Measurements from ENCODE around the gene MEFV. TPM values are rescaled to one million over a fixed set of nuclear protein-coding genes. Genes with fewer than 3 reads are reported as not detected.
A peak's percentile ranks its signal among the peaks of the same experiment; 100 is the strongest.

Gene MEFV, protein sequence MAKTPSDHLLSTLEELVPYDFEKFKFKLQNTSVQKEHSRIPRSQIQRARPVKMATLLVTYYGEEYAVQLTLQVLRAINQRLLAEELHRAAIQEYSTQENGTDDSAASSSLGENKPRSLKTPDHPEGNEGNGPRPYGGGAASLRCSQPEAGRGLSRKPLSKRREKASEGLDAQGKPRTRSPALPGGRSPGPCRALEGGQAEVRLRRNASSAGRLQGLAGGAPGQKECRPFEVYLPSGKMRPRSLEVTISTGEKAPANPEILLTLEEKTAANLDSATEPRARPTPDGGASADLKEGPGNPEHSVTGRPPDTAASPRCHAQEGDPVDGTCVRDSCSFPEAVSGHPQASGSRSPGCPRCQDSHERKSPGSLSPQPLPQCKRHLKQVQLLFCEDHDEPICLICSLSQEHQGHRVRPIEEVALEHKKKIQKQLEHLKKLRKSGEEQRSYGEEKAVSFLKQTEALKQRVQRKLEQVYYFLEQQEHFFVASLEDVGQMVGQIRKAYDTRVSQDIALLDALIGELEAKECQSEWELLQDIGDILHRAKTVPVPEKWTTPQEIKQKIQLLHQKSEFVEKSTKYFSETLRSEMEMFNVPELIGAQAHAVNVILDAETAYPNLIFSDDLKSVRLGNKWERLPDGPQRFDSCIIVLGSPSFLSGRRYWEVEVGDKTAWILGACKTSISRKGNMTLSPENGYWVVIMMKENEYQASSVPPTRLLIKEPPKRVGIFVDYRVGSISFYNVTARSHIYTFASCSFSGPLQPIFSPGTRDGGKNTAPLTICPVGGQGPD
- total RNA-seq: 1.1 TPM
- long read RNA-seq: 0 reads

DNA sequence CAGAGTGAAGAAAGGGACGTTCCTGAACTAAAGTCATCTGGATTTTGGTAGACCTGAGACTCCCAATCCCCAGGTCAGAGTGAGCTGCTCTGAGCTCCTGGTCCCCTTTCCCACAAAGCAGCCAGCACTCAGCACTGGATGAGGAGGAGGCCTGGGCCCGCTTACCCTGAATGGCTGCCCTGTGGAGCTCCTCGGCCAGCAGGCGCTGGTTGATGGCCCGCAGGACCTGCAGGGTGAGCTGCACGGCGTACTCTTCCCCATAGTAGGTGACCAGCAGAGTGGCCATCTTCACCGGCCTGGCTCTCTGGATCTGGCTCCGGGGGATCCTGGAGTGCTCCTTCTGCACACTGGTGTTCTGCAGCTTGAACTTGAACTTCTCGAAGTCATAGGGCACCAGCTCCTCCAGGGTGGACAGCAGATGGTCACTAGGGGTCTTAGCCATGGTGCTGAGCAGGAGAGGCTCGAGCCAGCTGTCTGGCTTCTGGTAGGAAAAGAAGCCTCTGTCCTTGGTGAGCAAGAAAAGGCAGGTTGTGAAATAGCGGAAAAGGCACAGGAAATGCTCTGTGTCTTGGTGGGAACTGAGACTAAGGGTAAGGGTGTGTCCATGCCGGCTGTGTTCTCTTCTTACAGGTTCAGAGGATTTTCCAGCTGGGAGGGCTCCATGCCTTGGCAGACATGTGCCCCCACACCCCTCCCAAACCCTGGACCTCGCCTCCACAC lies at the start of gene MEFV:
Gene MEFV, minus strand, starts transcription at position 488 of the 720 bp plus-strand sequence. Its CDS starts 46 bp downstream, at position 442.
- intact Hi-C loops (cut with DNase I): no loop called here
- DNase-seq (ENCODE audit: missing footprints): no peak
- peak; percentile 63 for ATAC-seq

DNA sequence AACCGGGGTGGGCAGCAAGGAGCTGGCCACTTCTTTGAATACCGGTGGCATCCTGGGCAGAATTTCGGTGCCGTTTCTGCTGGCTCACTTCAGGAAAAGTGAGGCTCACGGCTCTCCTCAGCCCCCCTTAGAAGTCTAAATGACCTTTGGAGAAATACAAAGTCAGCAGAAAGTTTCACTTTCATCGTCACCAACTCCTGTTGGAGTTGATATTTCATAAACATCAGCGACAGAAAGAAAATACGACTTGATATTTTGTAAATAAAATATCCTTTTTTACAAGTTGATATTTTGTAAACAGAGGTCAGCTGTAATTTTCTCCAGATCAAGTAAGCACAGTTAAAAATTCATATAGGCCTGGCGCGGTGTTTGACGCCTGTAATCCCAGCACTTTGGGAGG lies 49.6 kb upstream of the MEFV start:
- DNase-seq (ENCODE audit: missing footprints): no peak
- intact Hi-C loops (cut with DNase I): loop anchor here (5.0 kb wide), 1 partner anchor 151 kb away; no protein-coding TSS in a partner anchor
- no peak for ATAC-seq

DNA sequence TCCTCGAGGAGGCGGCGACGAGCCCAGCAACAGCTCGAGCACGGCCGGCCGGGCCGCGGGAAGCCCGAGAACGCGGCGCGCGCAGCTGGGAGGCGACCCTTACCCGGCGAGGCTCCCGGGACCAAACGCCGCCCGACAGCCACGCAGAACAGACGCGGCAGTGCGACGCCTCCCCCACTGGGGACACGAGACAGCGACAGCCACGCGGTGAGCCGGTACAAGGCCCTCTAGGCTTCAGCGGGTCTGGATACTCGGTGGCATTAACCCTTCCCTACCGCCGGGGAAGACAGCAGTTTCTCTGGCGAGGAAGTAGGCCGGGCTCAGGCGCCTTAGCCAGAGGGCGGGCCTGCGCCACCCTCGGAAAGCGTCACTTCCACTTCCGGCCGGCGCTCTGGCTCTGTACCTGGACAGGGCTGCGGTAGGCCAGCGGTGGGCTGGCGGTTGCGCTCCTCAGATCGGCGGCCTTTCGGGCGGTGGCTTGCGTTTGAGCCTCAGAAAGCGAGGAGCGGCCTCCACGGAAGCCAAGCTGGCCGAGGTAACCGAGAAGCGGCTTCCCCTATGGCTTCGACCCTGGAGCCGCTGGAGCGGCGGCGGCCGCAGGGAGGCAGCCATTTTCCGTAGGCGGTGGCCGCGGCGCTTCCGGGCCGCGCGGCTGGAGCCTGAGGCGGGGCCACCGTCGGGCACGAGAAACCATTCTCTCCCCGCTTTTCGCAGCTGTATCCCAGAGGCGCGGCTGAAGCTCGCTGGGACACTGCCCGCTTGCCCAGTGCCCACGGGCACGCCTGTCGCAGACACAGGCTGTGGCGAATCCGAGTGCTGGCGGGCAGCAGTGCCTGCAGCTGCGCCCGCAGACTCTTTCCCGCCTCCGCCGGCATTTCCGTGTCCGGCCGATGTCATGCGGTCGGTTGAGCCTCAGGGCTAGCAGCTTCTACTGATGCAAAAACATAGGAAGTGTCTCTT lies 49.0 kb upstream of the MEFV start, which contains the start of the genes TIGD7 and ZNF75A:
Gene TIGD7, minus strand, starts transcription at position 322 of the 960 bp plus-strand sequence. CDS start 4,816 bp downstream, outside the sequence.
Gene ZNF75A, plus strand, starts transcription at position 389 of the 960 bp plus-strand sequence. CDS start 2,932 bp downstream, outside the sequence.
- DNase-seq (ENCODE audit: missing footprints) (peak; percentile 96), ATAC-seq (peak; percentile 99)
- intact Hi-C loops (cut with DNase I): loop anchor here (1.0 to 5.0 kb wide), 3 partner anchors 22 to 152 kb away; partner anchors contain the start of genes ZNF174, ZNF263 and ZSCAN32

DNA sequence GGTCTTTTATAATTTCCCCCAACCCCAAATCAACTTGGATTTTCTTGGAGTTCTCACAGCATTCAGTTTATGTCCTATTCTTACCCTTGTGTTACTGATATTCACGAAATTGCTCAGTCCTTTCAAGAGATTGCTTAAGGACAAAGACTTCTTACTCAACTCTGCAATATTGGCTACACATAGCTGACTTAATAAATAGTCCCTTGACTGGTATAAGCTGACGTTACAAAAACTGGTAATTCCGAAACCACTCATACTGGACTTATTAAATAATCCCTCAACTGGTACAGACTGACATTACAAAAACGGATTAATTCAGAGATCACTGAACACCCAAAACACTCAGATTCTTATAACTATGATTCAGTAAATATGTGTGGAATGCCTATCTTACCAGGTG lies 47.9 kb upstream of the MEFV start:
- intact Hi-C loops (cut with DNase I): loop anchor here (2.0 to 5.0 kb wide), 2 partner anchors 72 to 96 kb away; partner anchors contain the start of genes ZNF174 and ZSCAN32
- no peak for ATAC-seq

DNA sequence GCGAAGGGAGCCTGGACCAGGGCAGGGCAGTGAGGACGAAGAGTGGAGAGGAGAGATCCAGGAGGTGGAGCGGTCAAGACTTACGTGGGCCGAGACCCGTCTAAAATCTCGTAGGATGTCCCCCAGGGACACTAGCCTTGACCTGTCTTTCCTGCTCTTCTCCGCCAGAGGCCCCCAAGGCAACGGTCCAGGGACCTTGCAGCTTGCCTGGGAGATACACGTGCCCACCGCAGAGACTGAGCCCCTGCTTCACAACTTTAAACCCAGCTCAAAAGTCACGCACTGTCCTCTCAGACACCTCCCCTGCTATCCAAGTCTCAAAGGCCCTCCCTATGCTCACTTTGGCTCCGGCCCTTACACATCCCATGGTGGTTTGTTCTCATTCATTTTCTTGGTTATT lies 39.4 kb upstream of the MEFV start:
- intact Hi-C loops (cut with DNase I): no loop called here
- DNase-seq (ENCODE audit: missing footprints) (no peak), ATAC-seq (no peak)

More for the DNA sequence above, 47.9 kb upstream of the MEFV start:
- DNase-seq (ENCODE audit: missing footprints): no peak

DNA sequence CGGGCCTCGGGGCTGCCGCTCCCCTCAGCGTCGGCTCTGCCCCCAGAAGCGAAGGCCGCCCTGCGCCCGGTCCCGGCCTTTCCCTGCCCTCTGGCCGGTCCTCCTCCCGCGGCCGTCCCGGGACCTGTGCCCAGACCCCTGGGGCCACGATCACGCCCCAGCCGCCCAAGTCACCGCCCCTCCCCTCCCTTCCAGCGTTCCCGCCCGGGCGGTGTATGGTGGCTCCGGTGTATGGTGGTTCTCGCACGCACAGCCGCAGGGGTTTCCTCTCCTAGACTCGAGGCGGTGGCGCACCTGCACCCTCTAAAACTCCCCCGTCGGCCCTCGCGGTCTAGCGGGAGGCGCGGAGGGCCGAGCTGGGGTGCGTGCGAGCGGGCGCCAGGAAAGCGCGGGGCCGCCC lies 38.8 kb upstream of the MEFV start:
- intact Hi-C loops (cut with DNase I): no loop called here
- ATAC-seq (peak; percentile 37), DNase-seq (ENCODE audit: missing footprints) (no peak)

DNA sequence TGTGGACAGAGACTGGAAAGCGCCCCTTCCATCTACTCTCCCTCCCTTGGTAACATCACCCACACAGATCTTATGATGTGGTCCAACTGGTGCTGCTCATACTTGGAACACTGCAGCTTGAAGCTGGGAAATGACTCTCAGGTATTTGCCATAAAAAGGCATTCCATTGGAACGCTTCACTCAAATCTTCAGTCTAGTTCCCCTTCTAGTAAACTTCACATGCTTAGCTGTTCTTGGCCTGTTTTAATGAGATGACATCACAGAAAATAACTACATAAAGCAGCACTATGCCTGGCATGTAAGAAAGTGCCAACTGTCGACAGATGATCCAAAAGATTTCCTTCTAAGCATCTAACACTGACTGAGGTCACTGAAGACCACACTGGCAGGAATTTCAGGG lies 36.2 kb upstream of the MEFV start:
- DNase-seq (ENCODE audit: missing footprints): no peak
- intact Hi-C loops (cut with DNase I): no loop called here
- ATAC-seq: no peak

DNA sequence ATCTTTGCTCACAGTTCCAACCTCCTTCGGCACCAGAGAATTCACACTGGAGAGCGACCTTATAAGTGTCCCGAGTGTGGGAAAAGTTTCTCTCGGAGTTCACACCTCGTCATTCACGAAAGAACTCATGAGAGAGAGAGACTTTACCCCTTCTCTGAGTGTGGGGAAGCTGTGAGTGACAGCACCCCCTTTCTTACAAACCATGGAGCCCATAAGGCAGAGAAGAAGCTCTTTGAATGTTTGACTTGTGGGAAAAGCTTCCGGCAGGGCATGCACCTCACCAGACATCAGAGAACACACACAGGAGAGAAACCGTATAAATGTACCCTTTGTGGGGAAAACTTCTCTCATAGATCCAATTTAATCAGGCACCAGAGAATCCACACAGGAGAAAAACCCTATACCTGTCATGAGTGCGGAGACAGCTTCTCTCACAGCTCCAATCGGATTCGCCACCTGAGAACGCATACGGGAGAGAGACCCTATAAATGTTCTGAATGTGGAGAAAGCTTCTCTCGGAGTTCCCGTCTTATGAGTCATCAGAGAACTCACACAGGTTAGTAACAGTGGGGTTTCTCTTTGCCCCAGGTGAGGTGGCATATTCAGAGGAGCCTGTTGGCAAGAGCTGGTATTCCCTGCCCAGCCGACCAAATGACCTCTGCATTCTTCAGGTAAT lies 33.7 kb upstream of the MEFV start:
- intact Hi-C loops (cut with DNase I): no loop called here
- ATAC-seq: no peak
- DNase-seq (ENCODE audit: missing footprints): no peak

DNA sequence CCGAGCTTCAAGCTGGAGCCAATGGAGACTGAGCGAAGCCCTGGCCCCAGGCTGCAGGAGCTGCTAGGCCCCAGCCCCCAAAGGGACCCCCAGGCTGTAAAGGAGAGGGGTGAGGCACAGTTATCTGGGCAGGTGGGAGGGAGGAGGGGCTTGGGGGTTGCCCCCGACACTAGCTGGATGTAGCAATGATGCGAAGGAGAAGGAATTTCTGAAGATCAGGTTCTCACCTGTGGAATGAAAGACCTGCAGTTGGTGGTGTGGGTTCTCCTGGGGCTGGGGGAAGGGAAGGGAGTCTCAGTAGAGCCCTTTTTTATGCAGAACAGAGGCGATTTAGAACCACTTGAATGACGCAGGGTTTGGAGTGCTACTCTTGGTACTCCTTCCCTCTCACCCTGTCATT lies 28.7 kb upstream of the MEFV start:
- intact Hi-C loops (cut with DNase I): no loop called here
- ATAC-seq (no peak), DNase-seq (ENCODE audit: missing footprints) (no peak)

DNA sequence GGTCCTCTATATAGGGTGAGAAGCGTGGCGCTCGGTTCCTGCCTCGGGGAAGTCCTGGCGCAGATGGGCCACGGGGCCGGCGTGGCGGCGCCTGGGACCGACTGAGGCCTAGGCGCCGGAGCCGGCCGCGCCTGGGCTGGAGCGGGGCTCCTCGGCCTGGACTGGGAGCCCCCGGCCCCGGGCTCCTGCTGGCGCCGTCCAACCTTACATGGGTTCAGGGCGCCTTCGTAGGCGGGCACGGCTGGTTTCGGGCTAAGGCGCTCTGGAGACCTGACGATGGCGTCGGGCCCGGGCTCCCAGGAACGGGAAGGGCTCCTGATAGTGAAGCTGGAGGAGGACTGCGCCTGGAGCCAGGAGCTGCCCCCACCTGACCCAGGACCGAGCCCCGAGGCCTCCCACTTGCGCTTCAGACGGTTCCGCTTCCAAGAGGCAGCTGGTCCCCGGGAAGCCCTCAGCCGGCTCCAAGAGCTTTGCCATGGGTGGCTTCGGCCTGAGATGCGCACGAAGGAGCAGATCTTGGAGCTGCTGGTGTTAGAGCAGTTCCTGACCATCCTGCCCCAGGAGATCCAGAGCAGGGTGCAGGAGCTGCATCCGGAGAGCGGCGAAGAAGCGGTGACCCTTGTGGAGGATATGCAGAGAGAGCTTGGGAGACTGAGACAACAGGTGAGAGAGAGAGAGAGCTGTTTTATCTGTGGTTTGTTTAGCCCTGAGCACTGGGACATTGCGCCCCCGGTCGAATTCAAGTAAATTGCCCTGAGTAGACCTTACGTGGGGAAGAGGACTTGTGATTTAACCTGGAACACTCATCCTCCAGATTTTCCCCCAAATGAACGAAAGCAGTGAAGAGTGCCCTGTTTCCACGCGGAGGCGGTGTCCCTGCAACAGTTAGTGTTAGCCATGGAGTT lies 27.4 kb upstream of the MEFV start:
- intact Hi-C loops (cut with DNase I): loop anchor here (1.0 to 5.0 kb wide), 5 partner anchors 19 to 219 kb away; partner anchors contain the start of genes CLUAP1, TIGD7, ZNF200 and ZNF75A
- ATAC-seq: no peak
- DNase-seq (ENCODE audit: missing footprints): no peak

DNA sequence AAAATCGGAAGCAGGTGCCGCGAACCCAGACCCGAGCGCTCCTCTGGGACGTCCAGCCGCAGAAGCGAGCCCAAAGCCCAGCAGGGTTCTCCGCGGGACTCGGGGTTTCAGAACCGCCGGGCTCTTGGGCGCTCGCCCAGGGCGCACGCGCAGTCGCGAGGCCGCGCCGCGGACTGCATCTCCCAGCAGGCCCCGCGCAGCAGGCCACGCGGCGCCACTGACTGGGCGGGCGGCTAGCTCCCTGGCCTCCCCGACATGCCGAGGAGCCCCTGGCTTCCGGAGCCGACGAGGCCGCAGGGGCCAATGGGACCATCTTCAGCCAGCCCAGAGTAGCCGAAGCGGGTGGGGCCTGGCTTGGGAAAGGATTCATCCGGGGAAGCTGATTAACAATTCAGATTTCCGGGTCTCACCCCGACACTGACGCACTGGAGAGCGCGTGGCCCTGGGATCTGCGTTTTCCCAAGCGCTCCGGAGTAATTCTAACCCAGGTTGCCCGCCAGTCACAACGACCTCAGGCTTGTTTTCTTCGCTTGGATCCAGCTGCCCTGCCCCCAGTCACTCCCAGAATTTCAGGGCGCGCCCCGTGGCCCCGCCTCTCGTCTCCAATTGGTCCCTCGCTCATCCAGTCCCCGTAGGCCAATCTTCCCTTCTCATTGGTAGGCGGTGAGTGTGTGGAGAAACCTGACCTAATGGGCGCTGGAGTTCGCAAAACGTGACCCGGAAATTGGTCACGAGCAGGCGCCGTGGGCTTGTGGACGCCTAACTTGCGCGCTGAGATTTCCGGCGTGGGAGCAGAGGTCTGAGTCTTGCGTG lies 26.5 kb upstream of the MEFV start, which contains the start of gene ZNF263:
Gene ZNF263, plus strand, starts transcription at position 762 of the 813 bp plus-strand sequence. CDS start 328 bp downstream, outside the sequence.
- ATAC-seq (peak; percentile 97), DNase-seq (ENCODE audit: missing footprints) (peak; percentile 97)
- intact Hi-C loops (cut with DNase I): loop anchor here (1.0 to 5.0 kb wide), 5 partner anchors 18 to 219 kb away; partner anchors contain the start of genes CLUAP1, TIGD7, ZNF200 and ZNF75A

DNA sequence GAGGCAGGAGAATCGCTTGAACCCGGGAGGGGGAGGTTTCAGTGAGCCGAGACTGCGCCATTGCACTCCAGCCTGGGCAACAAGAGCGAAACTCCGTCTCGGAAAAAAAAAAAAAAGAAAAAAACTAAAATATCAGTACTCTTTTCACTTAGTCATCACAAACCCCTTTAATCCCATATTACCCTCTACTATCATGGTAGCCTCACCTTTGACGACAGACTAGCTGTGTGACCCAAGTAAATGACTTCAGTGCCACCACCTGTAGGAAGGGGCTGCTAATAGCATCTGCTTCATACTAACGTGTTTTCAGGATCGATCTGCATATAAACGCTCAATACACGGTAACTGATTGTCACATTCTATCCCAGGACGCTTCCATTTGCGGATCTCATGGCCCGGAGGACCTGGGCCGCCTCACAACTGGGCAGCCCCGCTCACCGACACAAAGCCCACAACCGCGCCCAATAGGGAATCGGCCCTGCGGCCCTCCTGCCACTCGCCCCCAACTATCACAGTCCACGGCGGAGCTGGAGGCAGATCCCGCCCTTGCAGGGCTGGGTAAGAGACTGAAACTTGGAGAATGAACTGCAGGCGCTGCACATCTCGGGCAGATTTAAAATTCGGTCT lies 25.8 kb upstream of the MEFV start:
- no peak for DNase-seq (ENCODE audit: missing footprints)

DNA sequence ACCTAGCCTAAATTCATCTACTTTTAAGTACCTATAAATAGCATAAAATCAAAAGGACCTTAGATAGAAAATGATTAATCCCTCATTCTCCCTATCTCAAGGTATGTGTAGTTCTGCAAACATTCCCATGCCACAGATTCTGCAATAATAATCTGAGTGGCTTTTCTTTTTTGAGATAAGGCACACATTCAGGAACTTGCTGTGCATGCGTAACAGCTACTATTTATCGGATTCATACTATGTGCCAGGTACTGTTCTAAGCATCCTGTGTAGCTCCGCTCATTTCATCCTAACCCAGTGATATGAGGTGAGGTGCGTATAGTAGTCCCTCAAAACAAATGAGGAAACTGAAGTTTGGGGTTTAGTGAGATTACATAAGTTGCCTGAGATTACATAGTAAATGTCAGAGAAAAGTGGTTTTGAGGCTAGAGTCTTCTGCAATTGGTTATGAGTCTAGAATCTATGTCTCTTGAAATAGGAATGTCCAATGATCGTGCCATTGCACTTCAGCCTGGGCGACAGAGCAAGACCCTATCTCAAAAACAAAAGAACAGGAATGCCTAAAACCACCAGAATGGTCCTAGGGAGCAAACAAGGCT lies 24.9 kb upstream of the MEFV start:
- DNase-seq (ENCODE audit: missing footprints): no peak
- intact Hi-C loops (cut with DNase I): loop anchor here (5.0 kb wide), 3 partner anchors 44 to 221 kb away; partner anchors contain the start of genes CLUAP1 and ZNF200
- ATAC-seq: no peak

More for the DNA sequence above, 25.8 kb upstream of the MEFV start:
- peak; percentile 33 for ATAC-seq
- intact Hi-C loops (cut with DNase I): loop anchor here (2.0 to 5.0 kb wide), 4 partner anchors 17 to 220 kb away; partner anchors contain the start of genes CLUAP1 and ZNF200

DNA sequence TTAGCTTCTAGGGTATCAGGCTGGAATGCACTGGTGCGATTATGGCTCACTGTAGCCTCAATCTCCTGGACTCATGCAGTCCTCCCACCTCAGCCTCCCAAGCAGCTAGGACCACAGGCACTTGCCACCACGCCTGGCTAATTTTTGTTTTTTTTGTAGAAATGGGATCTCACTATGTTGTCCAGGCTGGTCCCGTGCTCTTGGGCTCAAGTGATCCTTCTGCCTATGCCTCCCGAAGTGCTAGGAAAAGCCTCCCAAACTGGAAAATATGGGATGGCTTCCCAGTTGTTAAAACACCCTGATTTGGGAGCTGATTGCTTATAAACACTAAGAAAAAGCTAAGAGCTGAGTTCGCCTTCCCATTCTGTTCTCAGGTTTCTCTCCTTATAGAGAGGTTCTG lies 20.2 kb upstream of the MEFV start:
- no peak for ATAC-seq

More for the DNA sequence above, 20.2 kb upstream of the MEFV start:
- DNase-seq (ENCODE audit: missing footprints): no peak
- intact Hi-C loops (cut with DNase I): no loop called here
